Muscle of arm (tissue), 12 donors: ENCODE data around the gene DNAJC18. TPM values are rescaled to one million over a fixed set of nuclear protein-coding genes. Genes with fewer than 3 reads are reported as not detected.
A peak's percentile ranks its signal among the peaks of the same experiment; 100 is the strongest.

ENCODE experiments used
- DNase-seq: peaks from one replicate; pipeline ENCODE4 v3.0.0-alpha.2; 2013
- polyA plus RNA-seq, 12 donors: library from polyadenylated mRNA; unstranded; fragments of 120-200 nt; gene quantifications; one replicate each; pipeline ENCODE4 v1.2.1, GENCODE V29; 2013; ENCODE audit not compliant: insufficient read length in 12 of 12

The DNAJC18 gene
- polyA plus RNA-seq, 12 donors = 10.4 to 82.0 (median 27.2) TPM

GRCh38 chr5:139468421-139468931 lies 29.2 kb upstream of the DNAJC18 start:
- DNase-seq = no peak

- DNase-seq = no peak
These were observed 23.4 kb upstream of the DNAJC18 start, which contains the start of gene ECSCR for GRCh38 chr5:139462586-139463276. ECSCR (minus strand) TSS chr5:139462743; CDS start chr5:139462670, 73 bp downstream.

GRCh38 chr5:139461698-139462097 lies 22.4 kb upstream of the DNAJC18 start:
- DNase-seq = no peak

GRCh38 chr5:139461176-139461575 lies 21.9 kb upstream of the DNAJC18 start:
- DNase-seq = no peak

GRCh38 chr5:139460455-139460854 lies 21.1 kb upstream of the DNAJC18 start:
- no peak for DNase-seq

- DNase-seq = no peak
These were observed 20.2 kb upstream of the DNAJC18 start for GRCh38 chr5:139459451-139459934.

GRCh38 chr5:139458580-139459407 lies 19.5 kb upstream of the DNAJC18 start:
- no peak for DNase-seq

- DNase-seq = no peak
These were observed 18.5 kb upstream of the DNAJC18 start for GRCh38 chr5:139457653-139458306.

- DNase-seq = no peak
These were observed 17.9 kb upstream of the DNAJC18 start for GRCh38 chr5:139457241-139457640.

GRCh38 chr5:139456776-139457175 lies 17.5 kb upstream of the DNAJC18 start:
- DNase-seq = no peak

- DNase-seq = no peak
These were observed 15.4 kb upstream of the DNAJC18 start for GRCh38 chr5:139454568-139455290.

GRCh38 chr5:139453683-139454567 lies 14.6 kb upstream of the DNAJC18 start:
- DNase-seq = no peak

GRCh38 chr5:139451878-139452660 lies 12.7 kb upstream of the DNAJC18 start:
- DNase-seq = no peak

- DNase-seq = no peak
These were observed 11.9 kb upstream of the DNAJC18 start for GRCh38 chr5:139451176-139451575.

GRCh38 chr5:139446956-139447779 lies 7.8 kb upstream of the DNAJC18 start:
- no peak for DNase-seq

GRCh38 chr5:139445325-139446170 lies 6.2 kb upstream of the DNAJC18 start:
- peak; percentile 63 for DNase-seq

- DNase-seq = no peak
These were observed 4.6 kb upstream of the DNAJC18 start for GRCh38 chr5:139443831-139444453.
